GM21360 (cell line): Measurements from ENCODE around the gene ARHGAP29.
"Not testable (repeated sequence)": the region's sequence is repeated elsewhere in the genome, so short reads cannot be mapped to it uniquely, and the experiment has no call there.

Source experiments
- ATAC-seq: cut with Tn5 transposase; IDR thresholded peaks from one replicate; pipeline ENCODE4 v1.9.1; 2021; ENCODE audit warnings: mild to moderate bottlenecking, moderate library complexity; ENCODE audit not compliant: unreplicated experiment

The ARHGAP29 gene

DNA sequence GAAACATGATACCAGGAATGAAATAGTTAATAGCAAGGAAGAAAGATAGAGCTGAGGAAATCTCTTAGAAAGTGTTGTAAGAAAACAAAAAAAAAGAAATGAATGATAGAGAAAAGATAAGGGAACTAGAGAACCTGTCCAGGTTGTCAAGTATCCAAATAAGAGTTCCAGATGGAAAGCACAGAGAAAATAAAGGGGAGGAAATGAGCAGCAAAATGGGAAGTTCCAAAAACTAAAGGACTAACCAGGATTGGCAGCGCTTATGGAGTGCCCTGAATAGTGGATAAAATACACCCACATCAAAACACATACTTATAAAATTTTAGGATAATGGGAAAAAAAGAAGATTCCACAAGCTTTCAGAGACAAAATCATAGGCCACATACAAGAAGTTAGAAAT, 55.2 kb downstream of the ARHGAP29 start:
- no peak for ATAC-seq

DNA sequence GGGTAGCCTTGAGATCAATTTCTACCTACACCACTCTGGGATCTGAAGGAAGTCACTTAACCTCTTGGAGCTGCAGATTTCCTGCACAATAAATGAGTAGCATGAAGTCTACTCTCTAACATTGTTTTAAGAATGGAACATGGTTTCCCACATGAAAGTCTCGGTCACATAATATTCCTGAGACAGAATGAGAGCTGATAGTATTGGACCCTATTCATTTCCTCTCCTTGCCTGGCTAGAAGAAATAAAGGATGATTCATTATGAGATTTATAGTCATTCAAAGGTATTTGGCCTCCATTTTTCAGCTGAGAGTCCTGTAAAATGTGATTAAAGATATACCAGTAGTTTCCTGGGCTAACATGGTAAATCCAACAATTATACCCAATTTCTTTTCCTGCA, 56.7 kb downstream of the ARHGAP29 start:
- no peak for ATAC-seq

DNA sequence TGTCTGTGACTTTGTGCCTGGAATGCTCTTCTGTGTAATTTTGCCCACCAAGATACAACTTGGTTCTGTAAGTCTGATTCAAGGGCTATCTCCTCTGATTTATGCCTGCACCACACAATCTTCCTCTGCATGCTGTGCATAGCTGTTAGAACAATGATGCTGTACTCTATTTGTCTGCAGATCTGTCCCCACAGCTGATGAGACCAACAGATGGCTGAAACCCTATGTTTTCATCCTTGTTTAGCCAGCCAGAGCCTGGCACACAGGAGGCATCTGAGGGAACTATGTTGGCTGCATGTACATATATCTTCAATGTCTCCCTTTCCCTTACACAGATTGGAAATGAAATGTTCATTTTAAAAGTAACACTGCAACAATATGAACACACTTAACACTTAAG, 58.5 kb downstream of the ARHGAP29 start:
- no peak for ATAC-seq

DNA sequence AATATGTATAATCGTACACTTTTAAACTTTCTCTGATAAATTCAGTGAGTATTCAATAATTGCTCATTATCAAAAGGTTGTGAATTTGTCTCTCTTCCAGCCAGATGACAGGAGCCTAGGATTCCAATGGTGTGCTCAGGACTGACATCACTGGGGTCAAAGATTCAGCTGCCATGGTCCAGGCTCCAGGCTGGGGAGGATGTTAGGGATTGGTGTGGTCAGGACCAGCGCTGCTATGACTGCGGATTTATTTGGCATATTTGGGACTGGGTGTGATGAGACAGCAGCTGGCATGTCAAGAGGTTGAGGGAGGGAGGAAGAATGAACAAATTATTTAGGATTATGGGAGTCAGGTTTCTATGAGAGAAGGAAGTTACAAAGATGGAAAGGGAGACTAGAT, 68.3 kb downstream of the ARHGAP29 start:
- ATAC-seq, result no peak

DNA sequence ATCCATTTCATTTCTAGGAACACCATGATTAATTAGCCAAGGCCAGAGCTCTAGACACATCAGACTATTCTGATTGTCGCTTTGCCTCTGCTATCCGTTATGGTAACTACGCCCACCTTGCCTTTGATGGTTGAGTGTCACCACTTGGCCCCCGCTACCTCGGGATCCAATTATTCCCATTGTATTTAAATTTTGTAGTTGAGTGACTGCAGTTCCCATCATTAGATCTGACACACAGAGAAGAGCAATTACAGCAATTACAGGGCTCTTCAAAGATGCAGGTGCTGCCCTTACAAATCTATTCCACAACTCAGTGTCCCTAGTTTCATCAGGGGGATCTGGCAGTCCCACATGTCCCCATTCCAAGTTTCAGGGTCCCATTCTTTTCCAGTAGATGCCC, 71.5 kb downstream of the ARHGAP29 start:
- ATAC-seq, result no peak

DNA sequence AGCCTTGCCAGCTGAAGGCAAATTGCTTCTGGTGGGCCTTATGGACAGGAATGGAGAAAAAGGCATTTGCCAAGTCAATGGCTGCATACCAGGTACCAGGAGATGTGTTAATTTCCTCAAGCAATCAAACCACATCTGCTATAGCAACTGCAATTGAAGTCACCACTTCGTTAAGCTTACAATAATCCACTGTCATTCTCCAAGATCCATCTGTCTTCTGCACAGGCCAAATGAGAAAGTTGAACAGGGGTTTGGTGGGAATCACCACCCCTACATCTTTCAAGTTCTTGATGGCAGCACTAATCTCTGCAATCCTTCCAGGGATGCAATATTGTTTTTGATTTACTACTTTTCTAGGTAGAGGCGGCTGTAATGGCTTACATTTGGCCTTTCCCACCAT, 72.5 kb downstream of the ARHGAP29 start:
- ATAC-seq, result not testable (repeated sequence)

DNA sequence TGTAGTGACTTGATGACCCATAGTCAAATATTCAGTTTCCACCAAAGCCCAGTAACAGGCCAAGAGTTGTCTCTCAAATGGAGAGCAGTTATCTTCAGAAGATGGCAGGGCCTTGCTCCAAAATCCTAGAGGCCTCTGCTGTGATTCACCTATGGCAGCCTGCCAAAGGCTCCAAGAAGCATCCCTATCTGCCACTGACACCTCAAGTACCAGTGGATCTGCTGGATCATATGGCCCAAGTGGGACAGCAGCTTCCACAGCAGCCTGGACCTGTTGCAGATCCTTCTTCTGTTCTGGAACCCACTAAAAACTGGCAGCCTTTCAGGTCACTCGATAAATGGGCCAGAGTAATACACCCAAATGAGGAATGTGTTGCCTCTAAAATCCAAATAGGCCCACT, 73.3 kb downstream of the ARHGAP29 start:
- ATAC-seq, result not testable (repeated sequence)

DNA sequence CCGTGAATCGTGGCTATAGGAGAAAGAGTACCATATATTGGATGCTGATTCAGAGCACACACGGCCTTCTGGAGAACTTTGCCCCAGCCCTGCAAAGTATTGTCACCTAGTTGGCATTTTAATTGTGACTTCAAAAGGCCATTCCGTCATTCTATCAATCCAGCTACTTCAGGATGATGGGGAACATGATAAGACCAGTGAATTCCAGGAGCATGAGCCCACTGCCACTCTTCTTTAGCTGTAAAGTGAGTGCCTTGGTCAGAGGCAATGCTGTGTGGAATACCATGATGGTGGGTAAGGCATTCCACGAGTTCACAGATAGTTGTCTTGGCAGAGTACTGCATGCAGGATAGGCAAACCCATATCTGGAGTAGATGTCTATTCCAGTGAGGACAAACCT, 74.1 kb downstream of the ARHGAP29 start:
- ATAC-seq, result not testable (repeated sequence)

DNA sequence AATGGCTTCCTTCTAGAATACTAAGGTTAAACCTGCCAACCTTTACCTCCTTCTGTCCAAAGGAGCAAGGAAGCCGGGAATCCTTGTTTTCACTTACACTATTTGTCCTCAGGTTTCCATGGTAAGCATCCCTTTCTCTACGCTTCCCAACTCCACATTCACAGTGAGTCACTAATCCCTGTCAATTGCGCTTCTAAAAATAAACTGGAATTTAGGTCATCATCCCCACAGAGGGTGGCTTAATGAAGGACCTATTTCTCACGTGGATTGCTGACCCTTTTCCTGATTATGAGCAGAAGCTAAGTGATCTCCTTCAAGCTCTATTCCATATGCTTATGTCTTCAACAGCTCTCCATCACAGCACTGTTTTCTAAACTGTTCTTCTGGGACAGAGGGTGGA, 76.6 kb downstream of the ARHGAP29 start:
- no peak for ATAC-seq

DNA sequence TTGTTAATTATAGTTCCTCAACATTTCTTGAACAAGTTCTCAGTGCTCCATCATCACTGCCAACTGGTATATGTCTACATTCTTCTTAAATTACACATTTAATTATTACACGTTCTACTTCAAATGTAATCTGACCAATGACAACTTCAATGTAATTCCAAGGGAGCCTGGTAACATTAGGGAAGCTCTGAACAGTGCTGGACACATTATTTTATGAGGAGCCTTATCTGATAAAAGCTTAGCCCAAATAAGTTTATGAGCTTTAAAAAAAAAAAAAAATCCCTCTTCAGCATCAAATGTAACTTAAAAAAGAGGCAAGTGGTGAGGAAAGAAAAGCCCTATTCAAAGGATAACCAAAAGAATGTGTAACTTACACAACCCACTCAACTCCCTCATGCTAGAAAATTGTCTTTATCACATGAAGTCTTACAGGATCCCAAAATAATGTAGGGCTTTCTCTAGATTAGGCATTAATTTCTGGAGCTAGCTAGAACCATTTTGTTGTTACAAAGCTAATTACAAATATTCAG, 81.2 kb downstream of the ARHGAP29 start:
- no peak for ATAC-seq

DNA sequence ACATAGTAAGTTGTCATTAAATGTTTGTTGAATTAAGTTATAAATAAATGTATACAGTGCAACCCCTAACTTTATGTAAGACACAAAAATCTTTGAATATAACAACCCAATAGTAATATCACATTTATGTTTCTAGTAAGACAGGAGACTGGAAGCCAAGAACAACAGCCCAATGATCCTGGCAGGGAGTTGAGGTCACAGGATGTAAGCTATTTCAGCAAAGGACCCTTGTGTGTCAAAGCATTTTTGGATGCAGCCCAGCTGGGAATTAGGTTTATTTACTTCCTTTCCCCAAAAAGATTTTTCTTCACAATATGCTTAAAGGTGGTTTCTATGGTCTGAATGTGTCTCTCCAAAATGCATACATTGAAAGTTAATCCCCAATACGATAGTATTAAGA, 82.4 kb downstream of the ARHGAP29 start:
- no peak for ATAC-seq

DNA sequence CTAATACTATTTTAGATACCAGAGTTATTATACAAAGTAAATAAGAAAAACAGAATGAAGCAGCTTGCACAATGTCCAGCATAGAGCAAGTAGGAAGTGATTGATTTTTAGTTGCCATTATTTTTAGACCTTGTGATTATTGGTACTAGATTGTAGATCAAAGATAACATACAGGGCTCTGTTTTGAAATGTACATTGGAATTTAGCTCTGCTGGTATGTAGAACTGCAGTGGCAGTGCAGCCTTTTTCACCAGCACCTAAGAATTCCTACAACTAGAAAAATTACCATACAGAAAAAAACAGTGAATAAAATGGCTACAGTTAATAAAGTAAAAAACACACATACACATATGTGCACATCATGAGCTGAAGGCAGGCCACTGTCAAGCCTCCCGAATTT, 84.3 kb downstream of the ARHGAP29 start:
- ATAC-seq, result no peak

DNA sequence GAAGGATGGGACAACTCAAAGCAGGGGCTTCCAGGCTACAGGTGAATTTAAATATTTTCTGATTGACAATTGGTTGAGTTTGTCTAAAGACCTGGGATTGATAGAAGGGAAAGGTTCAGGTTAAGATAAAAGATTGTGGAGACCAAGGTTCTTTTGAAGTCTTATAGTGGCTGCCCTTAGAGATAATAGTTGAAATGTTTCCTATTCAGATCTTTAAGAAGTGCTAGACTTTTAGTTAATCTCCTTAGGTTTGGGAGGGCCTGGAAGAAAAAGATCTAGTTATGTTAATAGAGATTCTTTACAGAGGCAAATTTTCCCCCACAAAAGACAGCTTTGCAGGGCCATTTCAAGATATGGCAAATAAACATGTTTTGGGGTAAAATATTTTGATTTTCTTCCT, 88.2 kb downstream of the ARHGAP29 start:
- not testable (repeated sequence) for ATAC-seq

DNA sequence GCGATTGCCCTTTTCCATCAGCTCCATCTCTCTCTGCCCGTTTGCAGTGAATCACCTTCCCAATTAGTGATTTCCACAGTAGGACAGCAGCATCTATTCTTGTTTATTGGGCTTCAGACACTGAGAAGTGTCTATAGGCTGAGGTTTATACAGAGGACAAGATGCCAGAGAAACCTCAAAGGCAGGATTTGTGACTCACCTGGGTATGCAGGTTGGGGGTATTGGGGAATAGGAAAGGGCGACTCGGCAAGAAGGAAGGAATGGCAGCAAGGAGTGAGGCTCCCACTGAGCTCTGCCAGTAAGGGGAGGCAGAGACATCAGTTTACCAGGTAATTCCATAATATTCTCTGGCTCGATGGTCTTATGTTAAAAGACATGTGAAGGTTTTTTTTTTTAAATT, 91.1 kb downstream of the ARHGAP29 start:
- no peak for ATAC-seq

DNA sequence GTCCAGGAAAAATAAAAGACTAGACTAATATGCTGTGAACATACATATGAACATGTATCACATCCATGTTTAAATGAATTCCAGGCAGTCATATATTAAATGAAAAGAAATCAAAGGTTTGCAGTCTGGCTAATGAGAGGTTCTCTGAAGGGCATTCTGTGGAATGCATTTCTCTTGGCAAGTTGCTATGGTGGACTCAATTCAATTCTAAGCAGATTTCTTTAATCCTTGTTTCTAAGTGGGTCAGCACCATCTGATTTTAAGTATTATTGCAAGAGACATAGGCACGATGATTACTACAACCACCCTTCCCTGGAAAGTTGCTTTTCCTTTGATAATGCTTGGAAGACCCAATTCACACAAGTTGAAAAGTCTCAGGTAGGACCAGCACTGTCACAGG, 92.5 kb downstream of the ARHGAP29 start:
- ATAC-seq, result no peak

DNA sequence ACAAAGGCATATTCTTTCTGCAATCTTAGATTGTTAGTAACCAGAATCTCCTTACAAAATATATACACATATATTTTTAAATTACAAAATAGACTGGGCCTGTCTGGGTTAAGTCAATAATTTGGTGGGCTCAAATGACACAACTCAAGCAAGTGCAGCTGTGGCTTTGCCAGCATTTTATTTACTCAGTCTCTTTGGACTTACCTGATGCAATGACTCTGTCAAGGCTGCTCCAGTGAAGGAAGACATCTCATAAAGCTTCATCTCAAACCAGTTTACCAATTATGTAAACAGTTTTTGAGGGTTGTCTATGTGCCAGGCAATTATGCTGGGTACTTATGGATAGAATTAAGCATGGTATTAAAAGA, 93.6 kb downstream of the ARHGAP29 start:
- no peak for ATAC-seq

DNA sequence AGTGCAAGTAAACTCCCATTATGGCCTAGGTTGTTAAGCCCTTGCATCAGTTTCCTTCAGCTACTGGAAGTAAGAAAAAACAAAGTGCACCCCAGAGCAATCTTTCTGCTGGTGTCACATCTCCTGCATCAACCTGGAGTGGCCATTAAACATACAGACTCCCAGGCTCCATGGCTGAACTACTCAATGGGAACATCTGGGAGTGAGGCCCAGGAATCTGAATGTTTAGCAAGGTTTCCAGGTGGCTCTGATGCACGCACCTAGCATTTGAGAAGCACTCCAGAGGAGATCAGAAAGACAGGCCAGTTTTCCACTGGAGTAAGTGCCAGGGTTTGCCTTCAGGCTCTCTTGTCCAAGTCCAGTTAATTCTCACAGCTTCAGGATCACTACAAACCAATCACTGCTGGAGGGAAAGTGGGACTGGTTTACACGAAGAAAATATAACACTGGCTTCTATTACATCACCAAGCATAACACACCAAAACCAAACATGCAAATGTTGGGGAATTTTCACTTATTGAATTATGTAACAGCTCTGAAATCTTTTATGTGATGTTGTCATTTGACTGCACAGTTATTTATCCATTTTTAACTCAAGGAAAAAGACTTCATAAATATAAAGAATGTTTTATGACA, 94.1 kb downstream of the ARHGAP29 start:
- ATAC-seq, result no peak

DNA sequence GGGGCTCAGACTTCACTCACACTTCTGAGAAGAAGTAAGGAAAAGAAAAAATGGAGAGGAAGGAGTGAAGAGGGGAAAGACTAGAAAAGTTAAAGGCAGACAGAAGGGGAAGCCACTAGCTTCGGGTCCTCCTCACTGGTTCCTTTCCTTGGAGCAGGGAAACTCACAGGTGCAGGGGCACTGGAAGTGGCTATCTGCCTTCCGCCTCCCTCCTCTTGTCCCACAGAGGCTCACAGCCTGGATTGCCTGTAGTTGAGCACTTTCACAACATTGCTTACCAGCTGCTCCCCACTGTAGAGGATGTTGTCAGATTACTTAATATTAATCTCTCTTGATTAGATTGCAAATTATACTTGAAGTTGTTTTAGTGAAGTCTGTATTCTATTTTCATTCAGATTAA, 94.8 kb downstream of the ARHGAP29 start:
- no peak for ATAC-seq

DNA sequence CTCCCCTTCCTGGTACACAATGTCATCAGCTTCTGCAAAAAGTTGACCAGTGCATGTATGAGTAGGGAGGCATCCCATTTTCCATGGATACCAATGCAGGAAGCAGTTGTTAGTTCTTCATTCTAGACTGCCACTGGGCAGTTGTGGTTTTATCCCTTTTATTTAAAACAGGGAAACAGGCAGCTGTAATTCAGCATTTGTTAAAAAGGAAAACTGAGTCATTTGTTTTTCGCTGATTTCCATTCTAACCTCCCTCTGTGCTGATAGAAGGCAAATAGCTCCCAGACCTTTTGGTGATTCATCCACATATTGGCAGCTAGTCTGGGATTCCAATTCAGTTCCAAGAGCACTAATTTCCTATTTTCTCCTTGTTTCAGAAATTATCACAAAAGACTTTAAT, 95.4 kb downstream of the ARHGAP29 start:
- no peak for ATAC-seq

DNA sequence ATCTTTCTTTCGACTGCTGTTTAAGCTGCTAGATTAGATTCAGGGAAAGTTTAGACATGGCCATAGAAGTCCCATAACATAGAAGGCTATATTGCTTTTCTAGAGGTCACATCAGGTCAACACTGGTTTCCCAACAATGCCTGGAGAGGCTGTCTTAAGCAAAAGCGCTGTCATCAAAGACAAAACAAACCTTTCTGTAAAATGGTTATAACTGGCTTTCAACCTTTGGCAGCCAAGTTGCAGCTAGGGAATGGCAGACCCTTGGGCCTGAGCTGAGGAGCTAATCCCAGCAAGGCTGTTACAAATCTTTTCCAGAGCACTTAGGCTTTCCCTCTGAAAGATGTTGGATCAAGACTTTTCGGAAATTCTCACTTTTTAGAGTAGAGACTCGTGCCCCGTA, 105.3 kb downstream of the ARHGAP29 start:
- no peak for ATAC-seq

DNA sequence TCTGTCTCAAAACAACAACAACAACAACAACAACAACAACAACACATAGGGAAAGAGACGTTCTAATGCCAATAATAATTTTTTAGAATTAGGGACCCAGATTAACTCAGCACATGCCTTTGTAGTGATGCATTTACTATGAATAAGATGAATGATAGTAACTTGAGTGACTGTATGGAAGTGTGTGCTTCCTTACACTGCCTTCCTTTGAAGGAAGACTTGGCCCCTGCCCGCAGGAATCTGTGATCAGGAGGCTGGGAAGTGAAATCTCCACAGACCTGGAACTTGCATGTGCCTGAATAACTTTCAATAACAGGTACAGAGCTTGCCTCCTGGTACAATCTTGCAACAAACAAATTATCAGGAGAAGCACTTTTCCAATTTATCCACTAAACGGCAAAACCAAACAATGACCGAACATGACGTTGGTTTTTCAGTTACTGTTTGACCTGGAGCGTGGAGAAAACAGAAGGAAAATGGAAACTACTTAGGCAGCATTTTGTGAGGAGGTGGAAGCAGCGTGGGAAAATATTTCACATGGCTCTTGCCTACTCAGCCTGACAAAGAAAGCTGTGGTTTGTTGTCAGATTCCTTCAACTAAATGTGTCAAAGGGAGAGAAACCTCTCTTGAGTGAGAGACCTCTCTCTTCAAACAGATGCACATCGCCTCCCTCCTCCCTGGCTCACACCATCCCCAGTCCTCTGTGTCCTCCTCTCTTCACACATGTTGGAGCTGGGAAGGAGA, 106.4 kb downstream of the ARHGAP29 start:
- ATAC-seq, result no peak

DNA sequence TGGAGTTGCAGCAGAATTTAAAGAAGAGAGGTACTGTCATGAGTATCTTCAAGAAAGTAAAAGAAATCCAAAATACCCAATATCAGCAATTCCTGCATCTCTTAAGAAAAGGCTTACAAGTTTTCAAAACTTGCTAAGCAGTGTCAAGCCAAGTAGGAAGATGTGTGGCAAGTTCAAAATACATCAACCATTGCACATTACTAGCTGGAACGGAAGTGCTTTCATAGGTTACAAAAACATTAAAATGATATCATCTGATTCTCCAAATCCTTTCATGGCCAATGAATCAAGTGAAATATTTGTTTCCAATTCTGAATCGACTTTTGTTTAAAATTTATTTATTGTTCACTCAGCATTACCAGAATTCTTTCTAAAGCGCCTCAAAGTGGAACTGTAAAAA, 110.7 kb downstream of the ARHGAP29 start:
- no peak for ATAC-seq
